K562 (cell line): ENCODE results near the gene RPS6KL1. TPM values are rescaled to one million over a fixed set of nuclear protein-coding genes. Genes with fewer than 3 reads are reported as not detected.

Experiments
- ATAC-seq: fragments of 200-7000 bp; cut with Tn5 transposase; 3 replicates; pipeline ENCODE4 v1.9.1; 2020; ENCODE audit warnings: moderate library complexity
- BruUV-seq: library from RNA; stranded (reverse); fragments of 400-500 nt; replicated peaks from 2 replicates; lab custom pipeline; 2021; lab: Mats Ljungman, UMichigan
- CTCF ChIA-PET: fragments of 300-600 bp; formaldehyde crosslinking; extraction: SDS; loops from one replicate; lab custom pipeline; 2021; ENCODE audit warnings: low intra/inter-chr PET ratio; lab: Yijun Ruan, JAX
- POLR2A ChIA-PET: fragments of 300-600, 350-650 bp; sonication (Branson Sonifier 250); formaldehyde crosslinking; extraction: SDS; loops from one replicate; lab custom pipeline; 2021; ENCODE audit warnings: antibody characterized with exemption, inconsistent platforms; lab: Yijun Ruan, JAX
- DNase-seq, 4 experiments: peaks; one replicate each; pipeline versions ENCODE4 v3.0.0 to v3.0.0-alpha.2; 2011 to 2018; ENCODE audit warnings: low spot score in 3 of 4, mixed read lengths in 3 of 4; ENCODE audit errors: extremely low read depth in 1 of 4
- FAIRE-seq: peaks from 2 replicates; lab custom pipeline; 2011; peaks lifted over from hg19 to GRCh38; lab: Jason Lieb, UNC
- H2AFZ ChIP-seq: 2 replicates; pipeline ENCODE4 v1.6.0; 2011; ENCODE audit warnings: low read depth, low read length, control low read depth, inconsistent platforms
- H3K27ac ChIP-seq: fragments of 200-600 bp; 3 replicates; pipeline ENCODE4 v1.8.0; 2011; ENCODE audit warnings: low read depth, mild to moderate bottlenecking, control low read depth, inconsistent platforms, low read length, moderate library complexity, mixed read lengths; ENCODE audit errors: extremely low read depth
- H3K27me3 ChIP-seq, 2 experiments: fragments of 300-600 bp in 1 of 2; 2 replicates in 1 of 2; 3 replicates in 1 of 2; pipeline versions ENCODE4 v1.6.0 to v1.8.0; 2011; ENCODE audit warnings: inconsistent platforms in 2 of 2, low read length in 2 of 2, mild to moderate bottlenecking in 1 of 2, mixed read lengths in 1 of 2, moderate library complexity in 1 of 2; ENCODE audit not compliant: control insufficient read depth in 2 of 2, insufficient read depth in 2 of 2
- H3K36me3 ChIP-seq: fragments of 300-600 bp; 3 replicates; pipeline ENCODE4 v1.8.0; 2011; ENCODE audit warnings: mild to moderate bottlenecking, low read length, inconsistent platforms; ENCODE audit not compliant: control insufficient read depth, insufficient read depth
- H3K4me1 ChIP-seq, 2 experiments: fragments of 200-600 bp in 1 of 2; replicated peaks in 1 of 2; 2 replicates in 1 of 2; 3 replicates in 1 of 2; pipeline versions ENCODE4 v1.5.1 to v1.8.0; 2011; ENCODE audit warnings: inconsistent platforms in 2 of 2, low read length in 2 of 2, mild to moderate bottlenecking in 1 of 2, mixed read lengths in 1 of 2, moderate library complexity in 1 of 2; ENCODE audit not compliant: control insufficient read depth in 2 of 2, insufficient read depth in 2 of 2
- H3K4me2 ChIP-seq: 2 replicates; pipeline ENCODE4 v1.6.1; 2011; ENCODE audit warnings: low read length, control low read depth, inconsistent platforms, mixed read lengths; ENCODE audit not compliant: insufficient read depth
- H3K4me3 ChIP-seq: fragments of 200-600 bp; sonication (generic), shearing (Covaris generic); 2 replicates; pipeline ENCODE4 v1.5.1; 2016; ENCODE audit warnings: control low read depth, inconsistent platforms
- H3K79me2 ChIP-seq: fragments of 200-600 bp; 3 replicates; pipeline ENCODE4 v1.8.0; 2011; ENCODE audit warnings: low read length, inconsistent platforms; ENCODE audit not compliant: control insufficient read depth, insufficient read depth
- H3K9ac ChIP-seq, 2 experiments: 2 replicates each; pipeline versions ENCODE4 v1.6.0 to v1.6.1; 2011; ENCODE audit warnings: low read depth in 2 of 2, low read length in 2 of 2, control low read depth in 1 of 2, inconsistent platforms in 1 of 2, mild to moderate bottlenecking in 1 of 2, mixed read lengths in 1 of 2; ENCODE audit not compliant: insufficient read depth in 1 of 2
- H3K9me1 ChIP-seq: one replicate; pipeline ENCODE4 v1.6.0; 2011; ENCODE audit warnings: inconsistent platforms, mild to moderate bottlenecking, low read length, moderate library complexity; ENCODE audit not compliant: control insufficient read depth, insufficient read depth
- H3K9me3 ChIP-seq: replicated peaks from 2 replicates; pipeline ENCODE4 v1.5.1; 2011; ENCODE audit warnings: low read depth, low read length, inconsistent platforms; ENCODE audit not compliant: control insufficient read depth, insufficient read depth
- H4K20me1 ChIP-seq: replicated peaks from 2 replicates; pipeline ENCODE4 v1.6.1; 2011; ENCODE audit warnings: low read length, inconsistent platforms, mixed read lengths; ENCODE audit not compliant: control insufficient read depth, insufficient read depth
- ARID3A ChIP-seq: IDR thresholded peaks from 2 replicates; pipeline ENCODE4 v1.6.1; 2012; ENCODE audit warnings: low read depth, low read length, improper control_type of control experiment, borderline replicate concordance
- BHLHE40 ChIP-seq: IDR thresholded peaks from 2 replicates; pipeline ENCODE4 v1.6.1; 2011; ENCODE audit warnings: low read length, improper control_type of control experiment
- ETV5 ChIP-seq: sonication (generic); formaldehyde crosslinking; IDR thresholded peaks from 2 replicates; pipeline ENCODE4 v1.4.0; 2020; ENCODE audit warnings: low read depth, mild to moderate bottlenecking, missing genetic modification reagents
- FOXJ3 ChIP-seq: sonication (generic); formaldehyde crosslinking; IDR thresholded peaks from 2 replicates; pipeline ENCODE4 v1.4.0; 2020; ENCODE audit warnings: mild to moderate bottlenecking, missing genetic modification reagents
- GABPA ChIP-seq: fragments of 200-800 bp; sonication (Bioruptor generic); conservative IDR thresholded peaks from 2 replicates; pipeline ENCODE4 v1.6.1; 2016; ENCODE audit warnings: low read depth, missing genetic modification characterization, missing compliant biosample characterization
- HEY1 ChIP-seq: fragments of 250-450 bp; sonication (Bioruptor Pico); IDR thresholded peaks from 2 replicates; pipeline ENCODE4 v1.5.0; 2020; ENCODE audit warnings: mild to moderate bottlenecking, moderate library complexity, borderline replicate concordance
- ILK ChIP-seq: fragments of 450-650 bp; IDR thresholded peaks from 2 replicates; pipeline ENCODE4 v1.6.1; 2016; ENCODE audit warnings: missing genetic modification characterization, low read depth, mild to moderate bottlenecking, missing compliant biosample characterization, moderate library complexity, borderline replicate concordance
- NCOA1 ChIP-seq: fragments of 450-650 bp; IDR thresholded peaks from 2 replicates; pipeline ENCODE4 v1.6.1; 2016; ENCODE audit warnings: low read depth
- PHTF2 ChIP-seq: fragments of 250-450 bp; sonication (Bioruptor Pico); IDR thresholded peaks from 2 replicates; pipeline ENCODE4 v1.5.0; 2021; ENCODE audit warnings: mild to moderate bottlenecking
- ZFP30 ChIP-seq: fragments of 250-450 bp; sonication (Bioruptor Pico); IDR thresholded peaks from 2 replicates; pipeline ENCODE4 v1.8.0; 2022; ENCODE audit warnings: moderate library complexity, mild to moderate bottlenecking, inconsistent platforms, borderline replicate concordance
- ZNF184 ChIP-seq: sonication (generic); formaldehyde crosslinking; IDR thresholded peaks from 2 replicates; pipeline ENCODE4 v1.5.0; 2020; ENCODE audit warnings: missing genetic modification reagents
- ZNF589 ChIP-seq: fragments of 200-800 bp; sonication (Bioruptor generic); IDR thresholded peaks from 2 replicates; pipeline ENCODE4 v1.6.1; 2016; ENCODE audit warnings: low read depth, missing genetic modification characterization, missing compliant biosample characterization
- WGBS: fragments of 100-300 bp; shearing (Covaris generic); methylation state at CpG from one replicate; pipeline ENCODE4 v1.1.6; 2016; ENCODE audit warnings: low coverage, mixed read lengths; ENCODE audit not compliant: insufficient coverage; ENCODE audit errors: missing lambda C conversion rate; 5-methylcytosine and 5-hydroxymethylcytosine counted together
- in situ Hi-C: fragments of 300-500 bp; cut with MboI; formaldehyde crosslinking; loops from 4 replicates; pipeline ENCODE4 v1.15.0; 2018; ENCODE audit warnings: inconsistent platforms, mixed read lengths
- intact Hi-C: fragments of 100-400 bp; cut with micrococcal nuclease; formaldehyde crosslinking; loops from 2 replicates; pipeline ENCODE4 v1.14.2; 2022
- polyA plus RNA-seq, 8 experiments: library from polyadenylated mRNA; depleted of rRNA in 4 of 8; stranded (reverse) in 5 of 8; unstranded in 3 of 8; fragments of >200 nt; fragmentation: Nextera tagmentation in 2 of 8; fragmentation: Illumina TruSeq in 1 of 8; extraction: Ambion mirVana in 2 of 8; extraction: Trizol in 1 of 8; gene quantifications; 2 replicates each; pipeline versions ENCODE4 v1.2.1 to v1.2.3, GENCODE V29; 2011 to 2014; ENCODE audit warnings: inconsistent platforms in 1 of 8, missing spikeins in 1 of 8
- total RNA-seq, 7 experiments: library from RNA; depleted of rRNA in 6 of 7; stranded (reverse); fragments of >200 nt in 6 of 7; fragmentation: Illumina TruSeq in 2 of 7; extraction: Trizol in 2 of 7; gene quantifications; 2 replicates each; pipeline versions ENCODE4 v1.2.1 to v1.2.3, GENCODE V29; 2011 to 2021; ENCODE audit warnings: low replicate concordance in 1 of 7
- TF ChIP-seq, protein P1 (sequence below): fragments of 250-450 bp; sonication (Bioruptor Pico); IDR thresholded peaks from 2 replicates; pipeline ENCODE4 v1.5.0; 2021
- TF ChIP-seq, protein P2 (sequence below): IDR thresholded peaks from 2 replicates; pipeline ENCODE4 v1.6.1; 2016; ENCODE audit warnings: missing genetic modification characterization, missing compliant biosample characterization

The RPS6KL1 gene
- total and polyA plus RNA-seq, 9 of the 15 experiments (the other 6 are each of a cell fraction or from before 2014, with no cell fraction given): 0.91 to 15.5 (median 8.1) TPM

- no peaks in the 10 kb centered on the region for H3K36me3 ChIP-seq
- no peaks in the 10 kb centered on the region for H3K79me2 ChIP-seq
- no peak for ATAC-seq
- no peak overlapping the region for H3K27ac ChIP-seq
- ChIA-PET POLR2A (interaction anchor here (0.6 to 1.9 kb wide), 2 partner anchors 8 to 17 kb away, joined by 3 to 5 read pairs; no protein-coding TSS in a partner anchor), CTCF (no interaction called here)
- peaks cover 8 to 9% of the 10 kb centered on the region in 2 experiments; a peak in 3 of 5 replicates for H3K4me1 ChIP-seq
- no peak overlapping the region for H3K9ac ChIP-seq
- intact Hi-C loops (no loop called here), in situ Hi-C loops (no loop called here)
- no peak for FAIRE-seq
- H2AFZ ChIP-seq: no peak overlapping the region; the same call in 1 of the 2 replicates
- H3K27me3 ChIP-seq: no peaks in the 10 kb centered on the region
- no peaks in the 10 kb centered on the region for H3K9me3 ChIP-seq
- H4K20me1 ChIP-seq: no peaks in the 10 kb centered on the region
- no peak overlapping the region for H3K4me2 ChIP-seq
- H3K9me1 ChIP-seq: no peaks in the 10 kb centered on the region
- no peak overlapping the region for H3K4me3 ChIP-seq
- no TSS peak for BruUV-seq
- WGBS: 23% methylated on average over 6 of the region's 11 CpGs
- DNase-seq: no peak
- no peak for TF ChIP-seq HEY1 (CRISPR knock-in tag)
- TF ChIP-seq ZNF589: no peak
- TF ChIP-seq FOXJ3 (CRISPR knock-in tag): no peak
- TF ChIP-seq, protein P1, sequence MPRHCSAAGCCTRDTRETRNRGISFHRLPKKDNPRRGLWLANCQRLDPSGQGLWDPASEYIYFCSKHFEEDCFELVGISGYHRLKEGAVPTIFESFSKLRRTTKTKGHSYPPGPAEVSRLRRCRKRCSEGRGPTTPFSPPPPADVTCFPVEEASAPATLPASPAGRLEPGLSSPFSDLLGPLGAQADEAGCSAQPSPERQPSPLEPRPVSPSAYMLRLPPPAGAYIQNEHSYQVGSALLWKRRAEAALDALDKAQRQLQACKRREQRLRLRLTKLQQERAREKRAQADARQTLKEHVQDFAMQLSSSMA (CRISPR knock-in tag): no peak
- no peak for TF ChIP-seq BHLHE40
- TF ChIP-seq GABPA: no peak
- TF ChIP-seq ETV5: no peak
- no peak for TF ChIP-seq ARID3A
- TF ChIP-seq ZFP30 (CRISPR knock-in tag): no peak
- TF ChIP-seq PHTF2 (CRISPR knock-in tag): no peak
- TF ChIP-seq, protein P2, sequence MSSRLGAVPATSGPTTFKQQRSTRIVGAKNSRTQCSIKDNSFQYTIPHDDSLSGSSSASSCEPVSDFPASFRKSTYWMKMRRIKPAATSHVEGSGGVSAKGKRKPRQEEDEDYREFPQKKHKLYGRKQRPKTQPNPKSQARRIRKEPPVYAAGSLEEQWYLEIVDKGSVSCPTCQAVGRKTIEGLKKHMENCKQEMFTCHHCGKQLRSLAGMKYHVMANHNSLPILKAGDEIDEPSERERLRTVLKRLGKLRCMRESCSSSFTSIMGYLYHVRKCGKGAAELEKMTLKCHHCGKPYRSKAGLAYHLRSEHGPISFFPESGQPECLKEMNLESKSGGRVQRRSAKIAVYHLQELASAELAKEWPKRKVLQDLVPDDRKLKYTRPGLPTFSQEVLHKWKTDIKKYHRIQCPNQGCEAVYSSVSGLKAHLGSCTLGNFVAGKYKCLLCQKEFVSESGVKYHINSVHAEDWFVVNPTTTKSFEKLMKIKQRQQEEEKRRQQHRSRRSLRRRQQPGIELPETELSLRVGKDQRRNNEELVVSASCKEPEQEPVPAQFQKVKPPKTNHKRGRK (tag): no peak
- TF ChIP-seq ILK (tag): no peak
- no peak for TF ChIP-seq NCOA1
- TF ChIP-seq ZNF184 (CRISPR knock-in tag): no peak
Observed at GRCh38 chr14:74962046-74962445, 39.0 kb upstream of the RPS6KL1 start.
